GM21526 (cell line): Measurements from ENCODE around the gene POU6F2.

Experiments used
- ATAC-seq: cut with Tn5 transposase; IDR thresholded peaks from one replicate; pipeline ENCODE4 v1.9.1; 2021; ENCODE audit warnings: moderate library complexity; ENCODE audit not compliant: unreplicated experiment, low FRiP score

The POU6F2 gene

DNA sequence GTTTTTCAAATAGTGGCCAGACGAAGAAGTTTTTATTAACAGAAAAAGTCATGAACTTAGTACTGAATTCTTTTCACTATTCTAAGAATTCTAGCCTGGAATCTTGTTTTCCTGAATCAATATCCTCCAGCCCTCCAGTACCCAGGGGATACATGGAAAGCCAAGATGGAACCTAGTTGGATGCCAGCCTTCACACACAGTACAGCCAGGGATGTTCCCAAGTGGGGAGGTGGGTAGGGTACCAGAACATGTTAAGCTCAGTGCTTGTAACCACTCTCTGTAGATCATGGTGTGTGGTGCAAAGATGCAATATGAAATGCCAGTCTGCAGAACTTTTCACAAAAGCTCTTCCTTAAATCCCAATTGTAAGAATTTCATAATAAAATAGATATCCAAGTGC is 128.0 kb downstream of the POU6F2 start:
- ATAC-seq = no peak

DNA sequence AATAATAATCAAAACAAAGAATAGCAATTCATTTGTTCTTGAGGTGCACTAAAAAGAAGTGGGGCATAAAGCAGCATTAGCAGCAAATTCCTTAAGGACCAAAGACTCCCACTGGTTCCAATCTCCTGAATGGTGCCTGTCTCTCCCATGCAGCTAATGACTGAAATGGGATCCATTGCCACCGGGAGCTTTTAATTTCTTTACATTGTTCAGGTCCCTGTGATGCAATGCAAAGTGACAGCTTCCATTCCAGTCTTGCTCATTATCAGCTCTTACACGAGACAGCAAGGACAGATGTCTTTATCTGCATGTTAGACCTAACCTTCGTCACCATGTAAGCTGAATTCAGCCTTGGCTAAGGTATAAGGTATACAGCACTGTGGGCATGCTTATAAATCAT is 148.1 kb downstream of the POU6F2 start:
- no peak for ATAC-seq

DNA sequence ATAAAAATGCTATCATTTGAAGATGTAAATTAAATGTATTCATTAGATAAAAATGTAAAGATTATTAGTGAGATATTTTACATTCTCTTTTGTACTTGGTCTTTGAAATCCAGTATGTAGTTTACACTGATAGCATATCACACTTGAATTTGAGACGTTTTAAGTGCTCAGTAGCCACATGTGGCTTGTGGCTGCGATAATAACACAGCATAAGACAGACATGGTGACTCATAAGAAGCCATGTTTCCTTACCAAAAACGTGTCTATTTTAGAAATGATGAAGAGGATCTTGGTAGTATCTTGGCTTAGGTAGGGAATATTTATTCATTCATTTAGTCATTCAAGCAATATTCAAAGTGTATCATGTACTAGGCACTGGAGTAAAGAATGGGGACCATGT is 149.3 kb downstream of the POU6F2 start:
- no peak for ATAC-seq

DNA sequence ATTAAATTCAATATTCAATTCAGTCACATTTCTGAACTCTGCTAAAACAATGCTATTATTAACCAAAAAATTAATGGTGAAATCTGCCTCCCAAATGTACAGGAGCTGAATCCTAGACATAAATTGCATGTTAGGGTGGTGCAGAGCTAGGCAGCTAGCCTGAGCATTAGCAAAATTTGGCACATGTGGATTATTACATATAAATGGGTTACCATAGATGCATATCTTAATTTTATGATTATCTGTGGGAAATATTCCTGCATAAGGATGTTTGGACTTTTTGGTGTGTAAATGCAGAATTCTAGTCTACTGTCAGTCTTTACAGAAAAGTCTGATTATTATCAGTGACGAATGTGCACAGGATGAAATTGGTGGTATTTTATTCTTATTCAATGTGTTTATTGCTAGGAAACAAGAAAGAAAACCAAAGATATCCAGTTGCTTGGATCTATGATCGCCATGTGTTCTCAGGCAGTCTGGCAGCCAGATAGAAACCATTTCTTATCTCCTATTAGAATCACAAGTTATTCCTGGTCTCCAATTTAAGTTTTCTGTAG is 150.7 kb downstream of the POU6F2 start:
- no peak for ATAC-seq

DNA sequence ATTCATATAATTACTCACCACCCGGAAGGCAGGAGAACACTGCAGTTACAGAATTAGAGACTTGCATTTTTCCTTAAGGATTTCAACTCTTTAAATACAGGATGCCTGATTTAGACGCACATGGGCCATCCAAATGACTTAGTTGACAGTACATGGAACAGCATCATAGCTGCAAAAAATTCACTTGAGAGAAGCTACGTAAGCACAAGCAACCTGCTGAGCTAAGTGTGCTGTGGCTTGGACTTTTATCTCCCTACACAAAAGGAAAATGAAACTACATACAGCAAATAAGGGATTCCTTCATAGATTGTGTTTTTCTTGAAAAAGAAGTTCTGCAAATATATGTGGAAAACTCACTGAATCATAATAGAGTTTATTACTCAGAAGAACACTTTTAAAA is 152.6 kb downstream of the POU6F2 start:
- ATAC-seq = no peak

DNA sequence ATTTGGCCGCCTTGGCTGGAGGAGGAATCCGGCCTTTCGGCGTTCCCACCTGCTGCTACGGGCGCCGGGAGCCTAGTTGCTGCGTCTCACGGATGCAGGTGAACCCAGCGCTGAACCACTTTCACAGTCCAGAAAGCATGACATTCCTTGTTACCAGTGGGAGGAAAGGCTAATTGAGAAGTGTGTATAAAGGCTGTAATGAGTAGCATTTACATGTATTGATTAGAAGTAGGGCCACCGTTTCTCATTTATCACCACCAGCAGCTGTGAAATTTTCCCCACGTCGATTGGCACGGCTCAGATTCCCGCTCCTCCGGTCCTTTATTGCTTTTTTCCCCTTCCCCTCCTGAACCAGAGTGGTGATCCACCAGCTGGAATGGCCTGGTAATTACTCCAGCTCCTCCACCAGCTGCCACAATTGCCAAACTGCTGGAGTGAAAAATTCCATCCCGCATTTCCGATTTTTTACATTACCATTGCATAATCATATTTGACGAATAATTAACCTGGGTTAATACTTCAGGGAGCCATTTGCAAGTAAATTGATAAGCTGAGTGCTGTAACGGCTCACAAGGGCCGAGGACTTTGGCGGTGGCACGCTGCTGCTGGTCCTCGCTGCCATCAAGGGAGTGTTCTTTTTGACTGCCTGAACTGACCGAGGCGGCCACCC is 153.3 kb downstream of the POU6F2 start:
- no peak for ATAC-seq

DNA sequence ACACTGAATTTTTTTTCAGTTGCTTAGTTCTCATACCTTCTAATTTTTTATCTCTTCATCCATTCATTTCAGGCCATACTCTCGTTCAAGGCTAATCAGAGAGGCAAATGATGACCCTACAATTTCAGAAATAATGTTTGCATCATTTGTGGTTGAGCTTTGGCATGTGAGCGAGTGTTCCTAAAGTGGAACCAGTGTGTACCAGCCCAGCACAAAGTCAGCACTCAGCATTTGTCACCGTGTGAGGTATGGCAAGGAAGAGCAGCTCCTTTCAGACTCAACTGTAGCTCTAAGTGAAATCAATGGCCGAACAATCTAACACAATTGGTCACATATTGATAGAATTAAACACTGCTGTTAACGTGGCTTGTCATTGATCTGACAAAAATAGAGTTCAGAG is 154.6 kb downstream of the POU6F2 start:
- no peak for ATAC-seq

DNA sequence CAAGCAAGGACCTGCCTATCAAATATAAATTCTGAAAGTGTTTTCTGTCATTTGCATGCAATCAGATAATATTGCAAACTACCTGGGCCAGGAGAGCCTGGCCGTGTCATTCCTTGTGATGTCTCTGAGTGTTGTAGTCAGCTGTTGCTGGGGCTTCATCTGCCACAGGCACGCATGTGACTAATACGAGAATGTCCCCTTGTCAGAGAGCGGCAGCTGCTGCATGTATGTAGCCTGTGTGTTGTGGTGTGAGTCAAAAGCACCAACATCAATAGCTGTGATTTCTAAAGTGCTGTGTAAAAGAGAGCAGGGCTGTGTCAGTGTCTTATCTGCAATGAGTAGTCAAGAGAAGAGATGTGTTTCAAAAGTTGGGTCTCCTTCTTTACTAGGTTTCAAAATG is 155.4 kb downstream of the POU6F2 start:
- ATAC-seq = no peak

DNA sequence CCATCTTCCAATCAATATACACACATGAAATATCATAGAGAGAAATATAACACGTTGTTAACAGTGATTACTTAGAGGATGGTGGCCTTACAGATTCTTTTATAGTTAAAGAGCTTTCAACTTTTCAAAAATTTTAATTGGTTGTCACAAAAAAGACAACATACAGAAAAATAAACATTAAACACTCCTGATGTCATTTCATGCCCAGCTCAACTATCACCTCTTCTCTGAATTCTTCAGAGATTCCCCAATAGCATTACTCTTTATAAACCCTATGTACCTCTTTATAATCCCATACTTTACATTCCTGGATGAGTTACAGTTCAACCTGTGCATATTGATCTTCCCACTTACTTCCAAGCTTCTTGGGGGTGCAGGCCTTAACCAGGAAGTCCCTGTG is 159.8 kb downstream of the POU6F2 start:
- no peak for ATAC-seq

DNA sequence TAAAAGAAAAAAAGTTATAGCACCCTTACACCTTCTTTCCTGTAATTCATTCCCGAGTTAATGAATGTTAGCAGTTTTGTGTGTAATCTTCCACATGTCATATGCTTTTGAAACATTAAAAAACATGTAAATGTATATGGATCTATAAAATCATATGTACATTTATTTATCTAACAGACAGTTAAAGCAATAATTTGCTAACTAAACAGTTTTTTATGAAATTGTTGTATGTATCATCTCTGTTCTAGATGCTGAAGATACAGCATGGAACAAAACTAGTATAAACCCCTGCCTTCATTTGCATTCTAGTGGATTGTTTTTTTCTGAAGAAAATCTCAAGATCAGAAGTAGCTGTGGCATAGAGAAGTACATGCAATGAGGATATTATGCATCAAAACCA is 165.0 kb downstream of the POU6F2 start:
- ATAC-seq = no peak

DNA sequence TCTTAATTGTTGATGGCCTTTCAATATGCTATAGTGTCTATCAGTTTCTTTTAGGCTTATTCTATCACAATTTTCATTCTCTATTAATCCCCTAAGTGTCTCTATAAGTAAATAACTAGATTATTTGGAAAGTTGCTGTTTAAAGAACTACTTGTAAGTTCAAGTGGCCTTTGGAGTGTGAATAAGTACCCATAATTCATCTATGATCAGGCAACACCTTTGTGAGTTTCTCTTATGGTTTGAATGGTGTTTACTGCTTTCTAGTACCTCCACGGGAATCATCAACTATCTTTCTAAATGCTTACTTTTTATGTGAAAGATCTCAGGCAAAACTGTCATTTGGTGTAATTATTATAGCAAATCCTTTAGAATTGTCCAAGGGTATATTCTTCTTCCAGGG is 166.7 kb downstream of the POU6F2 start:
- ATAC-seq = no peak

DNA sequence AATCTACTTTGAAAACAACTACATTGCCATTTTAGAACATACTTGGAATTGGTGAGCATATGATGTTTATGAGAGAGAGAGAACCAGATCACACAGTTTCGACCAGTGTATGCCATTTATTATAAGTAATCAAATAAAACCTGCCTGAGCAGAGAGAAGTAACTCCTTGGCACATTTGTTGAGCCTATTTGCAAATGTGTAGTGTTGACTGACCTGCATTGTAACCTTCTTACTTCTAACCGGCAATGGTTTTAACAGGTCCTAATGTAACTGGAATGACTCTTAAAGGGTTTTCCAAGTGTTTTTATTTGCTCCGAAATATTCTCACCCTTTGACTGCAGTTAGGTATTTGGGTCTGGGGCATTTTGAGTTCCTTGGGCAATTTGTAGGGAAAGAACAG is 167.6 kb downstream of the POU6F2 start:
- ATAC-seq = no peak

DNA sequence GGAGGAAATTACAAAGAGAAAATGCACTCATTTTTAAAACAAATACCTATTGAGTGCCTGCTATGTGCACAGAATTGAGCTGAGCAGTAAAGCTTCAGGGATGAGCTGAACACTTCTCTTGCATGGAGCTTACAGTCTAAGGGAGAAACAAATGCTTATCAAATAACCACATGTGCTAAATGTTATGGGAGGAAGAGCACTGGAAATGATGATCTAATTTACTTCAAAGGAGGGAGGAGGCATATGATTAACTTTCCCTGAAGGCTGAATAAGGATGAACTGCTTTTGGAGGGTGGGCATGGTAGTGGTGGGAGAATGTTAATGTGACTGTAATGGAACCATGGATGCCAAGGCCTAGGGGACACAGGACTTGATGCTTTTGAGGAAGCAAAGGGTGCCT is 168.2 kb downstream of the POU6F2 start:
- no peak for ATAC-seq

DNA sequence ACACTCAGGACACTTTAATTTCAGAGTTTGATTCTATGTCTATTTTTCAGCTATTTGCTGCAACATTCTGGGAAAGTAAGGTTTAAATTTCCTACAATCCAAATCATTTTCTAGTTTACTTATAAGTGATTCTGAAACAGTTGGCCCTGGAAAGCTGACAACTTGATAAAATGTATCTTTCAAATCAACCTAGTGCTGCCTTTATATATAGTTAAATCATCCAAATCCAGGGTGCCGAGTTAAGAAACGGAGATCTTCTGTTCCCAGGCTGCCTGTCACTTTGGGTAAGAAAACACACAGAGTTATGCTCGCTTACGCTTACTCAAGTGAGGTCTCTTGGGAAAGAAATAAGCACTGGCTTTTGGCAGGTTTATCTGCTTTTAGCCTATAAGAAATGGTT is 175.0 kb downstream of the POU6F2 start:
- no peak for ATAC-seq

DNA sequence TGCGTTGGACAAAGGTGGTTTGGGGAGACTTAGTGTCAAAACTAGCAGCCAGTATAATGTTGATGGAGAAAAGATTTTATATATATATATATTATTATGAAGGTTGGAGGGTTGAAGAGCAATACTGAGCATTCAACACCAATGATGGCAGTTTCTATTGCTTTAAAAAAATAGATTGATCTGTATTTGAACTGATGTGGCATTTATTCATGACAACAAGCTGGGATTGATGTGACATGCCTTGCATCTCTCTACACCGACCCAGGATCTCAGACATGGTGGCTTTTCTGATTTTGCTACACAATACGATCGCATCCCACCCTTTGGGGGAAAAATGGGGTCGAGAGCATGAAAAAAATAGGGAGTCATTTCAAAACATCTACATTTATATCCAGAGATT is 175.4 kb downstream of the POU6F2 start:
- ATAC-seq = no peak

DNA sequence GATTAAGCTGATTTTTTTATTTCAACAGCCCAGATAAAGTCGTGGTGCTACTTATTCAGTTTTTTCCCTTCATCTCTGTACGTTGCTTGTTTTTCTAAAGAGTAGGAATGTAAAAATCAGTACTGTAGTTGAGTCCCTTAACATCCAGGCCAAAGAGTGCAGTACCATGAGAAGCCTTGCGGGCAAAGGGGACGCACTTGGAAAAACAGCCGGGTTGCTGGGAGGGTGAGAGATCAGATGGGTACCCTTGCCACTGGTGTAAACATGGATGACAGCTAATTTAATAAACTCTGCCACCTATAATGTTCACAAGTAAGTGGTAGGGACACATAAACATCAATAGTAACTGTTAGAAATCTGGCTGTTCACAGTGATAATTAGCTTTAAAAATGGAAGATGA is 175.9 kb downstream of the POU6F2 start:
- no peak for ATAC-seq

DNA sequence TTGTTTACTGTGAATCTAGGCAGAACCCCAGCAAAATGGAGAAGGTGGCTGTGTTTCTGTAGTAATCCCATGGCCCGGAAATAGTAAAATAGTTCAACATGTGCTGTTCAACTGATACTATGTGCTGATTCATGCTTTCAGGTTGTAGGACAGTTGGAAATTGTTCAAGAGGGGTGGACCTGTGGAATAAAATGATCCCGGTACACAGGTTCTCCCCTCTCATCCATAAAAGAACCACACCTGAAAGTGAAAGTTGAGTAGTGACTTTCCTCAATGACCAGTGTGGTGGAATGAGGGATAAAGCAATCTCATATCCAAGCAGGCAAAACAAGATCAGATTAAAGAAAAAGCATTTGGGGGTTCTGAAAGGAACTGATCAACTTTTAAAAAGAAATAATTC is 177.1 kb downstream of the POU6F2 start:
- ATAC-seq = no peak

DNA sequence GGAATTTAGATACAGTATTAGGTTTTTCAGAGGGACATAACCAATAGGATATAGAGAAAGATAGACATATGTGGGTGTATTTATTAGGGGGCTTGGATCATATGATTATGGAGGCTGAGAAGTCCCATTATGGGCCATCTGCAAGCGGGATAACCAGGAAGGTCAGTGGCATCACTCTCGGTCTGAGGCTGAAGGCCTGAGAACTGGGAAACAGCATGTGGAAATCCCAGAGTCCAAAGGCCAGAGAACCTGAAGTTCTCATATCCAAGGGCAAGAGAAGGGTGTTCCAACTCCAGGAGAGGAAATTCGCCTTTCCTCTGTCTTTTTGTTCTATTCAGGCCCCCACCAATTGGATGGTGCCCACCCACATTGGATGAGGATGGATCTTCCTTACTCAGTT is 180.7 kb downstream of the POU6F2 start:
- no peak for ATAC-seq

DNA sequence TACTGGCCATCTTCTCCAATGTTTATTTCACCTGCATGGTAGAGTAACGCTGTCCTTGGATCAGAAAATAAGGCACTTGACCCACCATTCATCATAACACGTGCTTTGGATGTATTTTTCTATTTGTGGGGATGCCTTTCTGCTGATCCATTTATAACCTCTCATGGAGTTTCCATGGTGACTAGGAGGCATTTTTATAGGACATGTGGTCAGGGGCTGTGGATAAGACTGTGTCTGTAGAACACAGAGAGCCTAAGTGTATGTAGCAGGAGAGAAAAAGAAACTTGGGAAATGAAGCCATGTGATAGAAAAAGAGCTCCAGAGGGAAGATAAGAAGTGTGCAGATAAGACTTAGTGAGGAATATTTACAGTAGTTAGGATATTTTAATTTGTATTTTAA is 184.2 kb downstream of the POU6F2 start:
- ATAC-seq = no peak

DNA sequence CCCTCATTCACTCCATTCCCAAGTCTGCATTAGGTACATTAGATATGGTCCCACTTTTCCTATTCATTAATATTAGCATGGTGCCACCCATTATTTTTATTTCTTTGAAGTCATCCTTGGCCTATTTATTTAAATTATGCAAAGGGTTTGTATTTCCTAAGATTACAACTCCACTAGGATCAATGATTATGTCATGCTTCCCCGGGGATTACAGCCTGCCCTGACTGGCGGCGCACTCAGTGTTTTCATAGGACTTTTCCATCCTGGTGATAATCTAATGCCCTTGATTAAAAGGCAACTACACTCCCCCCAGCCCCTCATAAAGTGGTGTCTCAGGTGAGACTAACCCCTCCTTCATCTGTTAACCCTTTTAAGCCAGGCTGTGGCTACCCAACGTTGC is 187.2 kb downstream of the POU6F2 start:
- no peak for ATAC-seq

DNA sequence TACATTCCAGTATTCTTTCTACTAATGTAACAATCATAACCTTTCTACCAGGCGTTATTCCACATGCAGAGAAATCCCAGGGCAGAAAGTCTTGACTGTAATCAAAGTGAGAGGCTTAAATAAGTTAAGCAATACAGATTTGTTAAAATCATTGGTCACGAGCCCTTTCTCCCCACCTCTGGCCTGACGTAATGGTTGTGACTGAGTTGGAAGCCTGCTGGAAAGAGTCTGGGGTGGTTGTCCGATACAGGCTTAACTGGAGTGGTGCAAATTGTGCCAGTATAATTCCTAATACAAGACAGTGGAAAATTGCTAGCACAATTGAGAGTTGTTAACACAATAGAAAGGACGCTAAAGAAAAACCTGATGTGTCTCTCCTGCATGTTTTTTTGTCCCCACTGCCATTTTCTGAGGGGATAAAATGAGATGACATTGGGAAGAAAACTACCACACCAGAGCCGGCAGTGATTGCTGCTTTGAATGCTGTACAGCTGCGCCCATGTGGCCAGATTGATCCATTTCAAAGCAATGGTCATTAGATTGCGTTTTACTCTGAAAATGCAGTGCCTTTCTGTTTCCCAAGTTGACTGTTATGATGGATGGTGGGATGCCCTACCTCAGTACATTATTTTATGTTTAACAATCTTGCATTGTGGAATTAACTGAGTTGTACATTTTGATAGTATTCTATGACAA is 190.8 kb downstream of the POU6F2 start:
- no peak for ATAC-seq

DNA sequence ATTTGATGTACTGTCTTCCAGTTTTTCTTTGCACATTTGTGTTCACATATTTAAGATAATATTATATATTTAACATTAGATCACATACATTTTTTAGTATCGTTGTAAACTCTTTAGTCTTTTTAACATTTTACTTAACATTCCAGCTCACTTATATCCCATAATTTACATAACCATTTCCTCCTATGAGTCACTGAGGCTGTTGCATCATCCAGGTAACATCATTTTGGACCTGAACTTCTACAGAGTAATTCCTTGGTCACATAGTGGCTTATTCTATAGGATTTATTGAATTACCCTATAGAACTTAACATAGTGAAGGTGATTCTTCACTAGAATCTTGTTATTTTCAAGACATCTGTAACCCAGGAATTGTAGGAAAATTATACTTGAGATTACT is 194.4 kb downstream of the POU6F2 start:
- no peak for ATAC-seq
